Left hindlimb (tissue), 1 donor: ENCODE data around the gene CDC20.

Experiments
- DNase-seq: peaks from one replicate; pipeline ENCODE4 v3.0.0-alpha.2; 2018

CDC20 gene

GRCh38 chr1:43358746-43359693 is at the start of gene CDC20:
Gene CDC20 (plus strand): TSS chr1:43358981. CDS start chr1:43359216, 235 bp downstream.
- peak; percentile 98 for DNase-seq

- DNase-seq: no peak
These were observed 49.3 kb upstream of the CDC20 start for GRCh38 chr1:43309405-43310025.

GRCh38 chr1:43311521-43311920 is 47.3 kb upstream of the CDC20 start:
- no peak for DNase-seq

- DNase-seq: no peak
These were observed 46.6 kb upstream of the CDC20 start for GRCh38 chr1:43312212-43312623.

GRCh38 chr1:43312663-43313515 is 45.9 kb upstream of the CDC20 start:
- no peak for DNase-seq

GRCh38 chr1:43313771-43314170 is 45.0 kb upstream of the CDC20 start:
- no peak for DNase-seq

GRCh38 chr1:43314233-43314632 is 44.5 kb upstream of the CDC20 start:
- no peak for DNase-seq

GRCh38 chr1:43315481-43315880 is 43.3 kb upstream of the CDC20 start:
- no peak for DNase-seq

GRCh38 chr1:43315963-43316737 is 42.6 kb upstream of the CDC20 start:
- no peak for DNase-seq

GRCh38 chr1:43316738-43317520 is 41.9 kb upstream of the CDC20 start:
- no peak for DNase-seq

GRCh38 chr1:43317817-43318471 is 40.8 kb upstream of the CDC20 start:
- DNase-seq: no peak

- DNase-seq: no peak
These were observed 40.0 kb upstream of the CDC20 start for GRCh38 chr1:43318831-43319230.

- no peak for DNase-seq
These were observed 39.5 kb upstream of the CDC20 start for GRCh38 chr1:43319288-43319687.

GRCh38 chr1:43319766-43320165 is 39.0 kb upstream of the CDC20 start:
- DNase-seq: no peak

- no peak for DNase-seq
These were observed 37.4 kb upstream of the CDC20 start for GRCh38 chr1:43321331-43321891.

- no peak for DNase-seq
These were observed 36.3 kb upstream of the CDC20 start for GRCh38 chr1:43322506-43322905.

- DNase-seq: no peak
These were observed 34.0 kb upstream of the CDC20 start for GRCh38 chr1:43324810-43325209.

GRCh38 chr1:43325381-43325780 is 33.4 kb upstream of the CDC20 start:
- DNase-seq: no peak

GRCh38 chr1:43327549-43328292 is 31.1 kb upstream of the CDC20 start:
- no peak for DNase-seq
